ENCODE data around the gene RSPH3.

GRCh38 chr6:159035891-159036290, 35.9 kb upstream of the RSPH3 start:
- TF ChIP-seq, protein P1, sequence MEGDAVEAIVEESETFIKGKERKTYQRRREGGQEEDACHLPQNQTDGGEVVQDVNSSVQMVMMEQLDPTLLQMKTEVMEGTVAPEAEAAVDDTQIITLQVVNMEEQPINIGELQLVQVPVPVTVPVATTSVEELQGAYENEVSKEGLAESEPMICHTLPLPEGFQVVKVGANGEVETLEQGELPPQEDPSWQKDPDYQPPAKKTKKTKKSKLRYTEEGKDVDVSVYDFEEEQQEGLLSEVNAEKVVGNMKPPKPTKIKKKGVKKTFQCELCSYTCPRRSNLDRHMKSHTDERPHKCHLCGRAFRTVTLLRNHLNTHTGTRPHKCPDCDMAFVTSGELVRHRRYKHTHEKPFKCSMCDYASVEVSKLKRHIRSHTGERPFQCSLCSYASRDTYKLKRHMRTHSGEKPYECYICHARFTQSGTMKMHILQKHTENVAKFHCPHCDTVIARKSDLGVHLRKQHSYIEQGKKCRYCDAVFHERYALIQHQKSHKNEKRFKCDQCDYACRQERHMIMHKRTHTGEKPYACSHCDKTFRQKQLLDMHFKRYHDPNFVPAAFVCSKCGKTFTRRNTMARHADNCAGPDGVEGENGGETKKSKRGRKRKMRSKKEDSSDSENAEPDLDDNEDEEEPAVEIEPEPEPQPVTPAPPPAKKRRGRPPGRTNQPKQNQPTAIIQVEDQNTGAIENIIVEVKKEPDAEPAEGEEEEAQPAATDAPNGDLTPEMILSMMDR (IDR thresholded peaks at IDR 0.05): no peak
- no peak for TF ChIP-seq POLR2A (IDR thresholded peaks at IDR 0.05)

All from lower leg skin (tissue), 3 donors.